ENCODE measurements around the gene ADK.
"Not testable (repeated sequence)": the region's sequence is repeated elsewhere in the genome, so short reads cannot be mapped to it uniquely, and the experiment has no call there.

Gene ADK

GRCh38 chr10:74178042-74178791, 27.2 kb downstream of the ADK start:
- peaks cover 15 to 17% of the 10 kb centered on the region in 2 donors for H3K4me1 ChIP-seq (ENCODE audit: control insufficient read depth in 2 of 2, insufficient read depth in 2 of 2, low read length in 2 of 2)
- H3K4me3 ChIP-seq (ENCODE audit: low read length in 2 of 2), result no peak overlapping the region
- H3K27ac ChIP-seq (ENCODE audit: low read depth in 2 of 2, low read length in 2 of 2), result no peak overlapping the region

GRCh38 chr10:74179111-74179710, 28.2 kb downstream of the ADK start:
- H3K9ac ChIP-seq (ENCODE audit: low read depth in 1 of 2, low read length in 2 of 2), result no peak overlapping the region
- no peak overlapping the region for H3K4me3 ChIP-seq (ENCODE audit: low read length in 2 of 2)
- H3K4me1 ChIP-seq (ENCODE audit: control insufficient read depth in 2 of 2, insufficient read depth in 2 of 2, low read length in 2 of 2), result peaks cover 15 to 17% of the 10 kb centered on the region in 2 donors

More at GRCh38 chr10:74178042-74178791, 27.2 kb downstream of the ADK start:
- H3K27me3 ChIP-seq (ENCODE audit: control insufficient read depth in 2 of 2, insufficient read depth in 2 of 2, low read length in 2 of 2), result no peaks in the 10 kb centered on the region
- no peak overlapping the region for H3K9ac ChIP-seq (ENCODE audit: low read depth in 1 of 2, low read length in 2 of 2)
- no peaks in the 10 kb centered on the region for H3K9me3 ChIP-seq (ENCODE audit: control insufficient read depth in 2 of 2, low read length in 2 of 2)
- H3K36me3 ChIP-seq (ENCODE audit: control insufficient read depth in 2 of 2, insufficient read depth in 2 of 2, low read length in 2 of 2), result no peaks in the 10 kb centered on the region

GRCh38 chr10:74186678-74187077, 35.7 kb downstream of the ADK start:
- Histone ChIP-seq H3K9ac (ENCODE audit: low read depth in 1 of 2, low read length in 2 of 2) (no peak overlapping the region), H3K4me1 (ENCODE audit: control insufficient read depth in 2 of 2, insufficient read depth in 2 of 2, low read length in 2 of 2) (peaks cover 0 to 2% of the 10 kb centered on the region in 2 donors), H3K27ac (ENCODE audit: low read depth in 2 of 2, low read length in 2 of 2) (no peak overlapping the region), H3K9me3 (ENCODE audit: control insufficient read depth in 2 of 2, low read length in 2 of 2) (no peaks in the 10 kb centered on the region), H3K4me3 (ENCODE audit: low read length in 2 of 2) (no peak overlapping the region), H3K27me3 (ENCODE audit: control insufficient read depth in 2 of 2, insufficient read depth in 2 of 2, low read length in 2 of 2) (no peaks in the 10 kb centered on the region), H3K36me3 (ENCODE audit: control insufficient read depth in 2 of 2, insufficient read depth in 2 of 2, low read length in 2 of 2) (no peaks in the 10 kb centered on the region)

More at GRCh38 chr10:74179111-74179710, 28.2 kb downstream of the ADK start:
- H3K27me3 ChIP-seq (ENCODE audit: control insufficient read depth in 2 of 2, insufficient read depth in 2 of 2, low read length in 2 of 2), result no peaks in the 10 kb centered on the region
- no peak overlapping the region for H3K27ac ChIP-seq (ENCODE audit: low read depth in 2 of 2, low read length in 2 of 2)
- no peaks in the 10 kb centered on the region for H3K36me3 ChIP-seq (ENCODE audit: control insufficient read depth in 2 of 2, insufficient read depth in 2 of 2, low read length in 2 of 2)
- H3K9me3 ChIP-seq (ENCODE audit: control insufficient read depth in 2 of 2, low read length in 2 of 2), result no peaks in the 10 kb centered on the region

GRCh38 chr10:74187237-74187636, 36.2 kb downstream of the ADK start:
- peaks cover 0 to 2% of the 10 kb centered on the region in 2 donors for H3K4me1 ChIP-seq (ENCODE audit: control insufficient read depth in 2 of 2, insufficient read depth in 2 of 2, low read length in 2 of 2)

GRCh38 chr10:74188617-74189016, 37.6 kb downstream of the ADK start:
- H3K4me3 ChIP-seq (ENCODE audit: low read length in 2 of 2); H3K4me1 ChIP-seq (ENCODE audit: control insufficient read depth in 2 of 2, insufficient read depth in 2 of 2, low read length in 2 of 2); H3K9me3 ChIP-seq (ENCODE audit: control insufficient read depth in 2 of 2, low read length in 2 of 2); H3K36me3 ChIP-seq (ENCODE audit: control insufficient read depth in 2 of 2, insufficient read depth in 2 of 2, low read length in 2 of 2); H3K27ac ChIP-seq (ENCODE audit: low read depth in 2 of 2, low read length in 2 of 2); H3K27me3 ChIP-seq (ENCODE audit: control insufficient read depth in 2 of 2, insufficient read depth in 2 of 2, low read length in 2 of 2); H3K9ac ChIP-seq (ENCODE audit: low read depth in 1 of 2, low read length in 2 of 2): not testable (repeated sequence)

More at GRCh38 chr10:74187237-74187636, 36.2 kb downstream of the ADK start:
- Histone ChIP-seq H3K27ac (ENCODE audit: low read depth in 2 of 2, low read length in 2 of 2) (no peak overlapping the region), H3K36me3 (ENCODE audit: control insufficient read depth in 2 of 2, insufficient read depth in 2 of 2, low read length in 2 of 2) (no peaks in the 10 kb centered on the region), H3K4me3 (ENCODE audit: low read length in 2 of 2) (no peak overlapping the region), H3K27me3 (ENCODE audit: control insufficient read depth in 2 of 2, insufficient read depth in 2 of 2, low read length in 2 of 2) (no peaks in the 10 kb centered on the region), H3K9me3 (ENCODE audit: control insufficient read depth in 2 of 2, low read length in 2 of 2) (no peaks in the 10 kb centered on the region), H3K9ac (ENCODE audit: low read depth in 1 of 2, low read length in 2 of 2) (no peak overlapping the region)

- Histone ChIP-seq H3K27me3 (ENCODE audit: control insufficient read depth in 2 of 2, insufficient read depth in 2 of 2, low read length in 2 of 2) (no peaks in the 10 kb centered on the region), H3K4me3 (ENCODE audit: low read length in 2 of 2) (no peak overlapping the region), H3K9me3 (ENCODE audit: control insufficient read depth in 2 of 2, low read length in 2 of 2) (no peaks in the 10 kb centered on the region), H3K4me1 (ENCODE audit: control insufficient read depth in 2 of 2, insufficient read depth in 2 of 2, low read length in 2 of 2) (peaks cover 0 to 2% of the 10 kb centered on the region in 2 donors), H3K36me3 (ENCODE audit: control insufficient read depth in 2 of 2, insufficient read depth in 2 of 2, low read length in 2 of 2) (no peaks in the 10 kb centered on the region), H3K27ac (ENCODE audit: low read depth in 2 of 2, low read length in 2 of 2) (peak overlapping the region; percentile 19 to 57), H3K9ac (ENCODE audit: low read depth in 1 of 2, low read length in 2 of 2) (no peak overlapping the region)
Measured at GRCh38 chr10:74189999-74190421, 39.0 kb downstream of the ADK start.

- peak overlapping the region; percentile 19 to 57 for H3K27ac ChIP-seq (ENCODE audit: low read depth in 2 of 2, low read length in 2 of 2)
- H3K27me3 ChIP-seq (ENCODE audit: control insufficient read depth in 2 of 2, insufficient read depth in 2 of 2, low read length in 2 of 2), result no peaks in the 10 kb centered on the region
- no peaks in the 10 kb centered on the region for H3K9me3 ChIP-seq (ENCODE audit: control insufficient read depth in 2 of 2, low read length in 2 of 2)
- H3K4me1 ChIP-seq (ENCODE audit: control insufficient read depth in 2 of 2, insufficient read depth in 2 of 2, low read length in 2 of 2), result peaks cover 0 to 2% of the 10 kb centered on the region in 2 donors
- H3K4me3 ChIP-seq (ENCODE audit: low read length in 2 of 2), result no peak overlapping the region
- no peaks in the 10 kb centered on the region for H3K36me3 ChIP-seq (ENCODE audit: control insufficient read depth in 2 of 2, insufficient read depth in 2 of 2, low read length in 2 of 2)
- H3K9ac ChIP-seq (ENCODE audit: low read depth in 1 of 2, low read length in 2 of 2), result peak overlapping the region in 1 of 2 donors; percentile 15
Measured at GRCh38 chr10:74190494-74190893, 39.5 kb downstream of the ADK start.

- no peaks in the 10 kb centered on the region for H3K9me3 ChIP-seq (ENCODE audit: control insufficient read depth in 2 of 2, low read length in 2 of 2)
- H3K36me3 ChIP-seq (ENCODE audit: control insufficient read depth in 2 of 2, insufficient read depth in 2 of 2, low read length in 2 of 2), result no peaks in the 10 kb centered on the region
- H3K27me3 ChIP-seq (ENCODE audit: control insufficient read depth in 2 of 2, insufficient read depth in 2 of 2, low read length in 2 of 2), result no peaks in the 10 kb centered on the region
- no peak overlapping the region for H3K9ac ChIP-seq (ENCODE audit: low read depth in 1 of 2, low read length in 2 of 2)
- H3K27ac ChIP-seq (ENCODE audit: low read depth in 2 of 2, low read length in 2 of 2), result no peak overlapping the region
- H3K4me1 ChIP-seq (ENCODE audit: control insufficient read depth in 2 of 2, insufficient read depth in 2 of 2, low read length in 2 of 2), result peaks cover 0 to 2% of the 10 kb centered on the region in 2 donors
- no peak overlapping the region for H3K4me3 ChIP-seq (ENCODE audit: low read length in 2 of 2)
Measured at GRCh38 chr10:74194545-74194944, 43.5 kb downstream of the ADK start.

- Histone ChIP-seq H3K9me3 (ENCODE audit: control insufficient read depth in 2 of 2, low read length in 2 of 2) (no peaks in the 10 kb centered on the region), H3K9ac (ENCODE audit: low read depth in 1 of 2, low read length in 2 of 2) (no peak overlapping the region), H3K36me3 (ENCODE audit: control insufficient read depth in 2 of 2, insufficient read depth in 2 of 2, low read length in 2 of 2) (no peaks in the 10 kb centered on the region), H3K27ac (ENCODE audit: low read depth in 2 of 2, low read length in 2 of 2) (no peak overlapping the region), H3K27me3 (ENCODE audit: control insufficient read depth in 2 of 2, insufficient read depth in 2 of 2, low read length in 2 of 2) (no peaks in the 10 kb centered on the region), H3K4me3 (ENCODE audit: low read length in 2 of 2) (no peak overlapping the region), H3K4me1 (ENCODE audit: control insufficient read depth in 2 of 2, insufficient read depth in 2 of 2, low read length in 2 of 2) (no peaks in the 10 kb centered on the region)
Measured at GRCh38 chr10:74194999-74195398, 44.0 kb downstream of the ADK start.

GRCh38 chr10:74199315-74199714, 48.3 kb downstream of the ADK start:
- no peaks in the 10 kb centered on the region for H3K4me1 ChIP-seq (ENCODE audit: control insufficient read depth in 2 of 2, insufficient read depth in 2 of 2, low read length in 2 of 2)
- H3K9ac ChIP-seq (ENCODE audit: low read depth in 1 of 2, low read length in 2 of 2), result no peak overlapping the region
- no peaks in the 10 kb centered on the region for H3K9me3 ChIP-seq (ENCODE audit: control insufficient read depth in 2 of 2, low read length in 2 of 2)
- no peaks in the 10 kb centered on the region for H3K27me3 ChIP-seq (ENCODE audit: control insufficient read depth in 2 of 2, insufficient read depth in 2 of 2, low read length in 2 of 2)
- no peaks in the 10 kb centered on the region for H3K36me3 ChIP-seq (ENCODE audit: control insufficient read depth in 2 of 2, insufficient read depth in 2 of 2, low read length in 2 of 2)
- H3K27ac ChIP-seq (ENCODE audit: low read depth in 2 of 2, low read length in 2 of 2), result no peak overlapping the region
- no peak overlapping the region for H3K4me3 ChIP-seq (ENCODE audit: low read length in 2 of 2)

All from mucosa of rectum (tissue), 2 donors.